SK-N-DZ (cell line): ENCODE results near the gene SCD5.

ENCODE experiments used
- DNase-seq: peaks from one replicate; pipeline ENCODE4 v3.0.0-alpha.2; 2015; ENCODE audit warnings: low spot score
- small RNA-seq, 2 experiments: library from RNA; depleted of rRNA; stranded (forward); fragments of <200 nt; gene quantifications; one replicate each; pipeline ENCODE3, GENCODE V24; 2014

SCD5 gene

GRCh38 chr4:82593411-82593810 lies 205.2 kb downstream of the SCD5 start:
- DNase-seq = no peak

GRCh38 chr4:82592639-82593038 lies 206.0 kb downstream of the SCD5 start:
- no peak for DNase-seq

GRCh38 chr4:82591592-82591991 lies 207.0 kb downstream of the SCD5 start:
- no peak for DNase-seq

GRCh38 chr4:82589756-82590155 lies 208.8 kb downstream of the SCD5 start:
- no peak for DNase-seq

DNA sequence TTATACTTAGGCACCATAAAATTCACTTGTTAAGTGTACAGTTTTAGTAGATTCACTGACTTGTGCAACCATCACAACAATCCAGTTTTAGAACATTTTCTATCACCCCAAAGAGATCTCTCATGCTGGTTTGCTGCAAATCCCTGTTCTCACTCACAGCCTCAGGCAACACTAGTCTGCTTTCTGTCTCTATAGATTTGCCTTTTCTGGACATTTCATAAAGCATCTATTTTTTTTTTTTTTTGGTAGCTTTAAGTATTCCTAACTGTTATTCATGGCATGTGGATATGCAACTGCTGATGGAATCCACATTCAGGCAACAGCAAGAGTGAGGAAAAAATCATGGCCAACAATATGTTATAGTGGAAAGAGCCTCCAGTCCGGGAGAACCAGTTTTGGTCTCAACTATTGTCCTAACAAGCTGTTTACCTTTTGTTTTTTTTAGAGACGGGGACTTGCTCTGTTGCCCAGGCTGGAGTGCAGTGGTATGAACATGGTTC lies 209.8 kb downstream of the SCD5 start:
- DNase-seq = no peak

DNA sequence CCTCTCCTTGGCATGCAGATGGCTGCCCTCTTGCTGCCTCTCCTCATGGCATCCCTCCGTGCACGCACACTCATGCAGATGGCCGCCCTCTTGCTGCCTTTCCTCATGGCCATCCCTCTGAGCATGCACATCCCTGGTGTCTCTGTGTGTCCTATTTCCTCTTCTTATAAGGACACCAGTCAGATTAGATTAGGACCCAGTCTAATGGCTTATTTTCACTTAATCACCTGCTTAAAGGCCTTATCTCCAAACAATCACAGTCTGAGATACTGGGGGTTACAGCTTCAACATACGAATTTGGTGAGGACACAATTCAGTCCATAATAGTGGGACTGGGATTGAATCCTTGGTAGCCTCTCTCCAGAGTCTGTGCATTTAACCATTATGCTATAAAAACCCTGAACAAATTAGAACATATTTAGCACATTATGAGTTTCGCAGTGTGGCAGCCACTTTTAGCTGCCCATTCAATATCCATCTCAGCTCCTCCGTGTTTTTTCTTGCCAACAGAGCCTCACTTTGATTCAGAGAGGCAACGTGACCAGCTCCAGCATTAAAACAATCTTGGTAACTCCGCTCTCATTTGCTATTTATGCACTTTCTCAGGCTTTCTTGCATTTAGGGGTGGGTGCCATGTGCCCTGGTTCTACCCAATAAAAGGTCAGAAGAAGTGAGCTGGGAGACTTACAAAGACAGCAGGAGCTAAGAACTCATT lies 210.6 kb downstream of the SCD5 start:
- peak; percentile 80 for DNase-seq

DNA sequence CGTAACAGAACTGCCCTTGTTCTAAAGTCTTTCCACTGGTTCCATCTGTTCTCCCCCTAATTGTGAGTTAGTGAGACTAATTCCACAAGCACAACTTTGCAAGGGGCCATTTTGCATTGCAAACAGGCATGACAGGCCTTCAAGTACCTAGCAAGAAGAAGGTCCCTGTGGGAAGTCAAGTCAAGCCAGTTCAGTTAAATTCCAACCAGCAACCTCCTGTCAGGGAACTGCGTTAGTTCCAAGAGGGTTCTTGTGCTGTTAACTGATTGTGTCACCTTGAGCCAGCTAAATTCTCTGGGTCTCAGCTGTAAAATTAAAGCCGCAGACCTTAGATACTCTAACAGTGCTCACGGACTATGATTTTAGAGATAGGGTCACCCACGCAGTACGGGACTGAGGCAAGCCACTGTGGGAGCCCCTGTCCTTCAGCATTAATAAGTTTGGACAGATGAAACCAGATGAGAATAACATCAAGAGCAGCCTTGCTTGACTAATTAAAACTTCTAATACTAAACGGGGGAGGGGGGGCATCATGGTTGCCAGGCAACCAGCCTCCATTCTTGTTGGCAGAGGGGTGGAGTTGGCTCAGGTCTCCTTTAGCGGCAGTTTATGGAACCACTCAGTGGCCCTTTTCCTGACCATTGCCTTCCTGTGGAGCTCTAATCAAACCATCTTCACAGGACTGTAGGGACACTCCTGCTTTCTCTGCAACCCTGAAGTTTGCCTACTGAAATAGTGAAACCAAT lies 212.7 kb downstream of the SCD5 start:
- no peak for DNase-seq

DNA sequence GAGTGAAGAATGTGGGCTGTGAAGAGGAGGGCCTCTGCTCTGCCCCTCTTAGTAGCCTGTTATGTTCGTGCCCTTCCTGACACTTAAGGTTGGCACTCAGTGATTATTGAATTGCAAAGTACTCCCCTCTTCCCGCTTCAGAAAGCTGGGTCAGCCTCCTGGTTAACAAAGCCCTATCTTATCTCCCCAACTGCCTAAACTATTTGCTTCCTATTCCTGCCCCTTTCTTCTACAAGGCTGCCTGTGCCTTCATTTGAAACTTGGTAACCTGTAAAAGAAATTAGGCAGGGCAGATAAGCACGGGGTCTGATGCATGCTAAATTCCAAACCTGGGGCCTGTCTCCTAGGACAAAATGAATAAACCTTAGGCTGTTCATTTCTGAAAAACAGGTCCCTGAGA lies 213.7 kb downstream of the SCD5 start:
- no peak for DNase-seq

- no peak for DNase-seq
These were observed 214.6 kb downstream of the SCD5 start for GRCh38 chr4:82583897-82584587.

DNA sequence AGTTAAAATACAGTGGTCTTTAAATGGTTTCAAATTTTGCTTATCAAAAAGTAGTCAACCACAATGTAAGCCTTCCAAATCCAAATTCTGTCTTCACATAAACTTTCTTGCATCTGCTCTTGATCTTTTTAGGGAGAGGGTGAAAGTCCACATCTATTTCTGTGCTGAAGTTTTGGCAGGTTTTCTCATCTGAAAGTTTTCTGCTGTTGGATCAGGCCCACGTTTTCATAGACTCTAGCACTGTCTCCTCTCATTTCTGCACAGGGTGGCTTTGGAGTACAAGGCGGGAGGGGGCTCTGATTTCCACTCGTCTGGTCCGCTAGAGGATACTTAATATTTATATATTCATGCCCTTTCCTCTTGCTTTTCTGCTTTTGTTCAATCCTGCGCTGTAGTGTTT lies 218.7 kb downstream of the SCD5 start:
- no peak for DNase-seq

Small RNAs within 50 kb of the gene (small RNA-seq; reads per million reads assigned to genes)
- 0 reads per million in 2 experiments for gene MIR575
